Esophagus squamous epithelium (tissue), 5 donors: Measurements from ENCODE around the gene CD247. TPM values are rescaled to one million over a fixed set of nuclear protein-coding genes. Genes with fewer than 3 reads are reported as not detected.

ENCODE experiments used
- DNase-seq: peaks from one replicate; lab custom pipeline; 2025; lab: John Stamatoyannopoulos, UW
- H3K27ac ChIP-seq, 4 donors: fragments of 200-600 bp; sonication (generic); one replicate each; pipeline ENCODE4 v1.5.1; 2016 to 2019; ENCODE audit warnings: mild to moderate bottlenecking in 1 of 4
- H3K27me3 ChIP-seq, 4 donors: fragments of 200-600 bp; sonication (generic); 1 replicate in 3 of 4; 2 replicates in 1 of 4; pipeline versions ENCODE4 v1.5.1 to v1.6.0; 2017 to 2021; ENCODE audit warnings: antibody characterized with exemption in 1 of 4
- H3K36me3 ChIP-seq, 3 donors: fragments of 200-600 bp; sonication (generic); one replicate each; pipeline ENCODE4 v1.5.1; 2016 to 2019
- H3K4me1 ChIP-seq, 3 donors: fragments of 200-600 bp; sonication (generic); one replicate each; pipeline ENCODE4 v1.5.1; 2017 to 2019
- H3K4me3 ChIP-seq, 4 donors: fragments of 200-600 bp; sonication (generic); 1 replicate in 3 of 4; 2 replicates in 1 of 4; pipeline ENCODE4 v1.5.1; 2016 to 2019; ENCODE audit warnings: mild to moderate bottlenecking in 2 of 4, moderate library complexity in 1 of 4
- H3K9me3 ChIP-seq, 3 donors: fragments of 200-600 bp; sonication (generic); one replicate each; pipeline ENCODE4 v1.5.1; 2016 to 2019
- CTCF ChIP-seq, 6 experiments: fragments of 450-650 bp in 4 of 6; fragments of 200-600 bp in 2 of 6; sonication (generic) in 2 of 6; IDR thresholded peaks; one replicate each; pipeline ENCODE4 v1.5.1; 2016 to 2019; ENCODE audit warnings: antibody characterized with exemption in 6 of 6, mild to moderate bottlenecking in 4 of 6, moderate library complexity in 4 of 6
- POLR2A ChIP-seq, 4 donors: fragments of 450-650 bp; IDR thresholded peaks; one replicate each; pipeline ENCODE4 v1.6.1; 2017; ENCODE audit warnings: antibody characterized with exemption in 4 of 4, mild to moderate bottlenecking in 4 of 4, moderate library complexity in 3 of 4
- WGBS, 2 donors: methylation state at CpG; one replicate each; pipeline ENCODE4 v1.1.5; 2018; 5-methylcytosine and 5-hydroxymethylcytosine counted together
- intact Hi-C: fragments of 100-400 bp; cut with DNase I; formaldehyde crosslinking; loops from one replicate; pipeline ENCODE4 v1.15.0; 2022
- total RNA-seq, 4 donors: library from RNA; depleted of rRNA; stranded (reverse); fragments of >200 nt; gene quantifications; one replicate each; pipeline ENCODE4 v1.1.0, GENCODE V29; 2016
- donor health status: DM: yes; HTN: yes; CAD: no.

Gene CD247
- total RNA-seq, 4 donors from 2014 or later = 0.68 to 3.5 (median 3.1) TPM

GRCh38 chr1:167516404-167517388, 1.6 kb downstream of the CD247 start:
- DNase-seq = no peak
- no peaks in the 10 kb centered on the region for H3K9me3 ChIP-seq
- 79 to 89% methylated on average over 14 to 17 of the region's 19 CpGs for WGBS, 2 donors
- H3K4me1 ChIP-seq = no peaks in the 10 kb centered on the region
- H3K27me3 ChIP-seq = peaks cover 0 to 3% (median 0%) of the 10 kb centered on the region in 4 donors
- TF ChIP-seq POLR2A (IDR thresholded peaks at IDR 0.05) = no peak
- TF ChIP-seq CTCF (IDR thresholded peaks at IDR 0.05) = no peak
- H3K4me3 ChIP-seq = peak overlapping the region in 3 of 4 donors; percentile 24 to 47 (median 36)
- intact Hi-C loops = no loop called here
- no peaks in the 10 kb centered on the region for H3K36me3 ChIP-seq
- H3K27ac ChIP-seq = peak overlapping the region in 2 of 4 donors; percentile 55 to 69

GRCh38 chr1:167515893-167516321, 2.4 kb downstream of the CD247 start:
- Histone ChIP-seq H3K4me3 (peak overlapping the region in 2 of 4 donors; percentile 36 to 47), H3K27ac (no peak overlapping the region), H3K36me3 (no peaks in the 10 kb centered on the region), H3K4me1 (no peaks in the 10 kb centered on the region), H3K9me3 (no peaks in the 10 kb centered on the region), H3K27me3 (peaks cover 0 to 3% (median 0%) of the 10 kb centered on the region in 4 donors)
- 70 to 83% methylated on average over 2 to 4 of the region's 4 CpGs for WGBS, 2 donors
- TF ChIP-seq CTCF (IDR thresholded peaks at IDR 0.05) = no peak
- no peak for TF ChIP-seq POLR2A (IDR thresholded peaks at IDR 0.05)
- intact Hi-C loops = no loop called here
- DNase-seq = no peak

- peaks cover 0 to 5% (median 0%) of the 10 kb centered on the region in 4 donors for H3K27me3 ChIP-seq
- intact Hi-C loops = no loop called here
Observed at GRCh38 chr1:167515461-167515860, 2.9 kb downstream of the CD247 start.

GRCh38 chr1:167514288-167514687, 4.0 kb downstream of the CD247 start:
- Histone ChIP-seq H3K27ac (no peak overlapping the region), H3K27me3 (peaks cover 0 to 9% (median 0%) of the 10 kb centered on the region in 4 donors), H3K36me3 (no peaks in the 10 kb centered on the region), H3K4me1 (no peaks in the 10 kb centered on the region), H3K9me3 (no peaks in the 10 kb centered on the region), H3K4me3 (no peak overlapping the region)
- intact Hi-C loops = no loop called here
- no peak for DNase-seq
- TF ChIP-seq CTCF (IDR thresholded peaks at IDR 0.05) = no peak
- TF ChIP-seq POLR2A (IDR thresholded peaks at IDR 0.05) = no peak
- WGBS, 2 donors = 82 to 83% methylated on average over 9 of the region's 9 CpGs

More at GRCh38 chr1:167515461-167515860, 2.9 kb downstream of the CD247 start:
- TF ChIP-seq CTCF (IDR thresholded peaks at IDR 0.05) (no peak), POLR2A (IDR thresholded peaks at IDR 0.05) (no peak)
- Histone ChIP-seq H3K36me3 (no peaks in the 10 kb centered on the region), H3K4me3 (peak overlapping the region in 1 of 4 donors; percentile 21), H3K9me3 (no peaks in the 10 kb centered on the region), H3K4me1 (no peaks in the 10 kb centered on the region), H3K27ac (no peak overlapping the region)
- no peak for DNase-seq
- WGBS, 2 donors = 79 to 81% methylated on average over 3 of the region's 3 CpGs
